Measurements from ENCODE around the gene ADPRS.

Gene ADPRS

DNA sequence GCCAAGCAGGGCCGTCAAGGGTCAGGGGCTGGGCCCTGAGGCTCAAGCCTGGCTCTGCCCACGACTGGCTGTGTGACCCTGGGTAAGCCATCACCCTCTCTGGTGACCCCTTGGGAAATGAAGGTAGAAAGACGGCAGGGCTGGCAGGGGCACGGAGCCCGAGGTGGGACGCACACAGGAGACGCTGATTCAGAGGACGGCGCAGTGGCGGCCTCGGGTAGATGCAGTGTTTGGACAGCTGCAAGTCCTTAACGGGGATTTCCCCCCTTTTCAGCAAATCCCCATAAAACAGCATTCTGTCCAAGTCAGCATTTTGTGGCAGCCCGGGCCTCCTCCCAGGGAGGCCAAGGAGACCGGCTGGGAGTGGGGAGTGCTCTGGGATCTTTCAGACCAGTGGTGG lies 19.6 kb downstream of the ADPRS start:
- DNase-seq, result no peak

DNA sequence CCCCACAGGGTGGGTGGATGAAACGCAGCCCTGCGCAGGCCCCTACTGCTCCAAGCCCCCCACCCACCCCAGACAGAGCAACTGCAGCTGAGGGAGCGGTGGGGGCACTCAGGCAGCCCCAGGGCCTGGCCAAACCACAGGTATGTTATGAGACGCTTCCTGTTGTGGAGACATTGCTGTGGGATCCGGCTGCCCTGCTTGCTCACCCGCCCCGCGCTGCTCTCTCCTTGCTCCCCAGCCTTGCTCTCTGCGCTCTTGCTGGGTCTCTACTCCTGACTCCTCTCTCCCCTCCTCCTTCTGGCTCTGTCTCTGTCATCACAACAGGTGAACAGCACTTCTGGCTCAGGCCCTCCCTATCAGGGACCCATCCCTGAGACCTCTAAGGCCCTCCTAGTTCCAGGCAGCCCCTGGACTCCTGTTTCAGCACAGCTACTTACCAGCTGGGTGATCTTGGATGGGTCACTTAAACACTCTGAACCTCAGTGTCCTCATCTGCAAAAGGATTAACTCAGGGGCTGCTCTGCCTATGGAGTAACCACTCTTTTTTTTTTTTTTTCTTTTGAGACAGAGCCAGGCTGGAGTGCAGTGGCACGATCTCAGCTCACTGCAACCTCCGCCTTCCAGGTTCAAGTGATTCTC lies 20.5 kb downstream of the ADPRS start:
- no peak for DNase-seq

DNA sequence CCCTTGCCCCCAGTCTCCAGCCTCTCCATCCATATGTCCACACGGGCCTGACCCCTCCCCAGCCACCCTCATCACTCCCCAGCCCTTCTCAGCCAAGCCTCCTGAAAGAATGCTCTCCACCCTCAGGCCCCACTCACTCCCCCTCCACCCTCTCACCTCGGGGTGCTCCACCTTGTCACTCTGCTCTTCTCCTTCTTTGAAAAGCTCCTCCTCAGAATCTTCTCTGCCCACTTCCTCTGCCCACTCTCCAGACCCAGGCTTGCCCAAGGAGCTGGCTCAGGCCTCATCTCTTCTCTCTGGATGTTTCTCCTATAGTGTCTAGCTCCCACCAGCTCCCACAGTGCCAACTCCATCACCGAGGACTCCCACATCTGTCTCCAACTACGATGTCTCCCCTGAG lies 22.5 kb downstream of the ADPRS start:
- DNase-seq, result no peak

DNA sequence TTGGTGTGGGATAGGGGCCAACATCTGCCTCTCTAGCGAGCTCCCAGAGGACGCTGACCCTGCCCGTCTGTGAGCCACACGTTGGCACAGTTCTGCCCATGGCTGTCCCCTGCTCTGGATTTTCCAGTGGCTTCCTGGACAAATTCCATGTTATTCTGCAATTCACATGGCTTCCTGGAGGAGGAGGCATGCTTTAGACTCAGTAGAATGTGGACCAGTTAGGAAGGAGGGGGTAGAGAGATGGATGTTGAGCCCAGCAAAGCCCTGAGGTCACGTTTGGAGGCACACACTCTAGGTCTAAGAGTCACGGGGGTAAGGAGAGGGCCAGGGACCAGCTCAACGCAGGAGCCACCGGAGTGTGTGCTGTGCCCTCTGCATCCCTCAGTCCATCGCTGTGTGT lies 24.1 kb downstream of the ADPRS start:
- no peak for DNase-seq

DNA sequence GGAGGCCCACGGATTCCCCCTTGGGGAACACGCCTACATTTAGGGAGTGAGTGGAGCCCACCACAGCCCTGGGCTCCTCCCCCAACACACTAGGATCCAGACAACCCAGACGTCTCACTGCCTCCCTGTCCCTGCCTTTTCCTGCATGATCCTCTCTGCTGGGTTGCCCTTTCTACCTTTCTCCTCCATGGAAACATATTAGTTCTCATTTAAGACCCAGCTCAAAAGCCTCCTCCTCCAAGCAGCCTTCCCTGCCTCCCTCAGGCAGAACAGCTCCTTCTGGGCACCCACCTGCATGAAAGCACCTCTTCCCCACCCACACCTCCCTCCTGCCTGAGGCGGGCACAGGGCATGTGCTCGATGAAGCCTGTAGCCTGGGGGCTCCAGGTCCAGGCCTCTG lies 25.7 kb downstream of the ADPRS start:
- no peak for DNase-seq

DNA sequence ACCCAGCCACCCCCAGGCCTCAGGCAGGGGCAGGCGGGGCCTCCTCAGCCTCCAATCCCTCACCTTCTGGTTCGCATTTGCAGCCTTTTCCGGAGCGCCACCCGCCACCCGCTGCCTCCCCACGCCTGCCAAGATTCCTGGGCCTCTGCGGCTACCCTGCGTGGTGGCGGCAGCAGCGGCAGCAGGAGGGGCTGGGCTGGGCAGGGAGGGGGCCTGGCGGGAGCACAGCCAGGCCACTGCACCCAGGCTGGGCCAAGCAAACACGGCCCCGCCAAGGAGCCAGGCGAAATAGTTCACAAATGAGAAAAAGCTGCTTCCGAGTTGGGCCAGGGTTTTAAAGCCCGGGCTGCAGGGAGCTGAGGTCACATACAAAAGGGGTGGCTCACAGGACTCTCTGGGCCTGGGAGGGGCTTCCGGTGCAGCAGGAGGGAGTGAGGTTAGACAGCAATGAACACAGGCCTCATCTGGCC lies 26.5 kb downstream of the ADPRS start:
- DNase-seq, result peak in 10 of 14 donors; percentile 16 to 86 (median 37)

DNA sequence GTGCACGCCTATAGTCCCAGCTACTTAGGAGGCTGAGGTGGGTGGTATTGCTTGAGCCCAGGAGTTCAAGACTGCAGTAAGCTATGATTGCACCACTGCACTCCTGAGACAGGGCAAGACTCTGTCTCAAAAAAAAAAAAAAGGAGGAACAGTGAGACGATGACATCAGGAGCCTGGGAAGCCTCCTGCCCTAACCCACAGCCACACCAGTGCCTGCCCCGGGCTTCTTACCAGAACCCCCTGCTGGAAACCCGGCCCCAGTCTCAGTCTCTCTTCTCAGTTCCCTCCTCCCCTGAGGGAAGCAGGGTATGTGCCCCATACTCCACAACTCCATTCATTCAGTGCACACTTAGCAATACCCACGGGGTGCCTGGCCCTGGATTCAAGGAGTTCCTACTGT lies 27.2 kb downstream of the ADPRS start:
- DNase-seq, result no peak

DNA sequence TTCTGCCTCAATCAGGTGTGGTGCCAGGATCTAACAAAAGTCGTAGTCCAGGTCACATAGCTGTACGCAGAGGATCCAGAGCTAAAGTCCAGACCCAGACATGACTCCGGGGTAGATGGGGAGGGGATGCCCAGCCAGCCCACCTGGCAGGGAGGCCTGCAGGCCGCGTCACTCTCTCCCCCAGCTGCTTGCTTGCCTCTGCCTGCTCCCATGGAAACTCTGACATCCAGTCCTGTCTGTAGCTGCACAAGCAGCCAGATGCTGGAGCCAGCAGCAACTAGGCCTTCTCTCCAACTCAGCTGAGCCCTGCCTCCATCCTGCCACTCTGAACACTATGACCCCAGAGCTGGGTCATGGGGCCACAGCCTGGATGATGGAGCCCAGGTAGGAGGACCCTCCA lies 28.2 kb downstream of the ADPRS start:
- peak in 3 of 14 donors; percentile 15 to 19 (median 16) for DNase-seq

DNA sequence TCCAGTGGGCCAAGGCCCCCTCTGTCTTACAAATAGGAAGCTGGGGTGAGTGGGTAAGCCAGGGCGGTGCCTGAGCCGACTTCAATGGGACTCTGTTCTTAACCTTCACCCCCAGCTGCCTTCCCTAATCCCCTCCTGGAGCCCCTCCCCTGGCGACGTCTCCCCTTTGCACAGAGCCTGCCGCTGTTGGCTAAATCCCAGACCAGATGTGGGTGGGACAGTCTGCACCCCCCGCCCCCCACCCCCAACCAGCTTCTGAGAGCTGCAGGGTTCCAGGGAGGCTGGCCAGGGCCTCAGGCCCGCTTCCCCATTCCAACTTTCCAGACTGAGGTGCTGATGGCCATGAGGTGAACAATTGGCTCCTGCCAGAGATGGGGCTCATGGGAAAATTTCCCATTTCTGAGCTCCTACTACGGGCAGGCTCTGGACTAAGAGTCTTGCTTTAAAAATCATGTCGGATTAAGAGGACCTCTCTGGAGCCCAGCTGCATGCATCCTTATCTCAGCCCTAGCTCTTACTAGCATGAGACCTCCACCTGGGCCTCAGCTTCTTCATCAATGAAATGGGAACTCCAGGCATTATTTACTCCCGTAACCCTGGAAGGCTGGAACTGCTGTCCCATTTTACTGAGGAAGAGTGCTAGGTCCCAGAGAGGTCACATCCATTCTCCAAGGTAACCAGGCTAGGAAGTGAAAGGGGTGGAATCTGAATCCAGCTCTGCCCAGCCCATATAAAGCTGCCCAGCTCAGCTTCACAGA lies 29.9 kb downstream of the ADPRS start:
- DNase-seq, result no peak

DNA sequence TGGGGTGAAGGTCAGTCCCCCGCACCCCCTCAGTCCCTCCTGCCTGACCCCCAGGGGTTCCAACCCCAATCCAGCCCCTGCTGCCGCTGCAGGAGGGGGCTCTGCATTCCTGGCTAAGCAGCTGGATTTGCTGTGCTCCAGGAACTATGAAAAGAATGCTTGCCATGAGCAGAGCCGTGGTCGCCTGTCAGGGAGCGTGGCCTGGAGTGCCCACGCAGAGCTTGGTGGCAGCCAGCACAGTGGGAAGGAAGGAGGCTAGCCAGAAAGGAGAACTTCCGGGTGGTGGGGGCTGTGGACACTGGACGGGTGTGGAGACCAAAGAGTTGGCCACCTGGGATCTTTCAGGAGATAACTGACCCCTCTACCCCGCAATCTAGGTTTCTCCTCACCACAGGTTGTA lies 30.8 kb downstream of the ADPRS start:
- DNase-seq, result no peak

DNA sequence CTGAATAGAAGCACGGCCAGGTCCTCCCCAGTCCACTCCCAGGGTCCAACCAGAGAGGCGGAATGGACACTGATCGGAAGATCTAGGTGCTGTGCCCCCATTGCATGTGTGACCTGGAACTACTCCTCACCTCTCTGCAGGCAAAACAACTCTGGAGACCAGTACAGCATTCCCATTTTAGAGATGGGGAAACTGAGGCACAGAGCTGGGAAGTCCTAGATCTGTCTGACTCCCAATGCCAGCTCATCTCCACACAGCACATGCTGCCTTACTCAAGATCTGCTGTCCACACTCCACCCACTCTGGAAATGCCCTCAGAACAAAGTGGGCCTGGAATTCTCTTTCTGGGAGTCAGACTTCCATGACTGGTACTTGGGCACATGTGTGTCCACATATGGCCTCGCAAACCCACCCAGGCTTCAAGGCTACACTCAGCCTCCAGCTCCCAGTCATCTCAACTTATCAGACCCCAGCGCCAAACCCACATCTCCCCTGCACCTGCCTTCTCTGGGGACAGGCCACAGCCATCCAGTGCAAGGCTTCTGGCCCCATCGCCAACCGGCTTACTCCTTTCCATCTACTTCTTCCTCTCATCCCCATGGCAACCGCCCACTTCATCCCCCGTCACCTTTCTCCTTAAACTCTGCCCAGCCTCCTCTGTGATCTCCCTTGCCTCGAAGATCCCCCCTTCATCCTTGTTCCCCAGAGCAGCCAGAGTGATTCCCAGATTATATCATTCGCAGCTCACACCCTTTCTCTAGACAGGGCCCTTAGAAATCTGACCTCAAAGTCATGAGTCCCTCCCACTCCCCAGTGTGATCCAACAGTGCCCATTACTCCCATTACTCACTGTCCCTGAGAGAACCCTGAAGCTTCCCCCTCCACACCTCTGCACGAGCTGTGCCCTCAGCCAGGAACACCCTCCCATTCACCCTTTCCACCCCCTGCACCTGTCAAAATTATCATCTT lies 33.7 kb downstream of the ADPRS start:
- no peak for DNase-seq

DNA sequence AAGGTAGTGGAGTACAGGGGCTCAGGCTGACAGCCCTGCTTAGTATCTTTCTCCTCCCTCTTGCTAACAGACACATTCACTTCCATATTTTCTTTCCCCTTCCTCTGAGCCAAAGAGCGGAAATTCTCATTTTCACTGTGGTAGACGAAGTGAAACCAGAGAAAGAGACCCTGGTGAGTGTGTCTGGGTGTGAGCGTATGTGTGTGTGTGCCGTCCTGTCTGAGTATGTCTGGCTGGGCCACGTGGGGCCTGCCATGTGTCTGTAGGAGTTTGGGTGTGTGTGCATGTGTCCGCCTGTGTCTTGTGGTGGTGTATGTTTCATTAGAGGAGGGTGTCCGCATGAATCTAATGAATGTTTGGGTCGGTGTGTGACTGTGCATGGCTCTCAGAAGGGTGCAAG lies 34.7 kb downstream of the ADPRS start:
- DNase-seq, result peak in 7 of 14 donors; percentile 19 to 43 (median 33)

DNA sequence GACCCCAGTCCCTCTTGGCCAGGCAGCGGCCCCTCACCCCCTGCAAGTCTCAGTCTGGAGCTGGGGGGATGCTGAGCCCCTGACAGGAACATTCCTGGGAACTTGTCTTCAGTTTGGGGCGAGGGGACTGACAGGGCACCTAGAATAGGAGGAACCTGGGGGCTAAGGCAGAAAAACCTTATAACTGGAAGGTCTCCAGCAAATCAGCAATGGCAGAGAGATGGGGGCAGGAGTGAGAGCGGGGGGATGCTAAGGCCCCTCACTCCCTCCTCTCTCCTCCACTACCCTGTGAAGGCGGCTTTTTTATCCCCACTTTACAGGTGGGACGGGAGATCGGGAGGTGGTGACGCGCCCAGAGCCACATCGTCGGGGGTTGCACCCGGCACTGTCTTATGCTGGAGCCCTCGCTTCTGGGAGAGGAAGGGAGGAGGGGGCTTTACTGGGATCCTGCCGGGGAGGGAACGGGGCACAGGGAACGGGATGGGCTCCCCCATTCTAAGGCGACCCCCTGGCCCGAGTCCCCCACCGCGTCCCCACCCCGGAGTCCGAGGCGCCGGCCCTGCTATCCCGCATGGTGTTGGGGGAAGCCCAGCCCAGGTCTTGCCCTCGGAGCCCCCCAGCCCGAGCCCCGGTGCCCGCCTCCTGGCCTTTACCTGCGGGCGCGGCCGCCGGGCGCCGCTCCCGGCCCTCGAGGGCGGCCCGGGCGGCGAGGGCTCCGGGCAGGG lies 35.9 kb downstream of the ADPRS start:
- no peak for DNase-seq

DNA sequence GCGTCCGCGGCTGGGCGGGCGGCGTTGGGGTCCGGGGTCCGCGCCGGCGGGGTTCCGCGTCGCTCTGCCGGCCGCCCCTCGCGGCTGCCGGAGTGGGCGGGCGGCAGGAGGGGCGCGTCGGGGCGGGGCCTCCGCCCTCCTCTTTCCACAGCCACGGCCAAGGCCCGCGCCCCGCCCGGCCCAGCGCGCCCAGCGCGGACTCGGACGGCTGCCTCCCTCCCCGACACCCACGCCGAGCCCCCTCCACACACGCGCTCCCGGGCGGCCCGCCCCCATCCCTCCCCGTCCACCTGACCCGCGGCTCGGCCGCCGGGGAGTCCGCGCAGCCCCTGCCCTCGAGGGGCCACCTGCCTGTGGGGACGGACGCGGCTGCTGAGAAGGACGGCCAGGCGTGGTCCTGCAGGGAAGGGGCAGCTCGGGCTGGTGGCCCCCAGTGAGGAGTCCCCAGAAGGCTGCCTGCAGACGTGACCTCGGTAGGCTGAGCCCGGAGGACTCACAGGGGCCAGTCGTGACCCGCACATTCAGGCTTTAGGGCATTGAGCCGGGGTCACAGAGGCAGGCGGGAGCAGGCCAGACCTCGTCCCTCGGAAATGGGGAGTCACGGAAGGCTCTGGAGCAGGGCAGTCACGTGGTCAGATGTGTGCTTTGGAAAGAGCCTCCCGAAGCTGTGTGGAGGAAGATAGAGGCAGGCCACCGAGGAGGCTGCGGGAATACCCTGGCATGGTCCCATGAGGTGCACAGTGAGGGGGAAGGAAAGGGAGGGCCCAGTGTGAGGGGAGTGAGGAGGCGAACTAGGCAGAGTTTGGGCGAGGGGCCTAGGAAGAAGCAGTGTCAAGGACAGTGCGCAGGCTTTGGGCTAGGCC lies 36.7 kb downstream of the ADPRS start, which contains the start of gene COL8A2:
Gene COL8A2 (minus strand): TSS at position 94 of the 863 bp plus-strand sequence. CDS start 24,980 bp downstream, outside the sequence.
- DNase-seq, result peak in 3 of 14 donors; percentile 17 to 30 (median 18)

DNA sequence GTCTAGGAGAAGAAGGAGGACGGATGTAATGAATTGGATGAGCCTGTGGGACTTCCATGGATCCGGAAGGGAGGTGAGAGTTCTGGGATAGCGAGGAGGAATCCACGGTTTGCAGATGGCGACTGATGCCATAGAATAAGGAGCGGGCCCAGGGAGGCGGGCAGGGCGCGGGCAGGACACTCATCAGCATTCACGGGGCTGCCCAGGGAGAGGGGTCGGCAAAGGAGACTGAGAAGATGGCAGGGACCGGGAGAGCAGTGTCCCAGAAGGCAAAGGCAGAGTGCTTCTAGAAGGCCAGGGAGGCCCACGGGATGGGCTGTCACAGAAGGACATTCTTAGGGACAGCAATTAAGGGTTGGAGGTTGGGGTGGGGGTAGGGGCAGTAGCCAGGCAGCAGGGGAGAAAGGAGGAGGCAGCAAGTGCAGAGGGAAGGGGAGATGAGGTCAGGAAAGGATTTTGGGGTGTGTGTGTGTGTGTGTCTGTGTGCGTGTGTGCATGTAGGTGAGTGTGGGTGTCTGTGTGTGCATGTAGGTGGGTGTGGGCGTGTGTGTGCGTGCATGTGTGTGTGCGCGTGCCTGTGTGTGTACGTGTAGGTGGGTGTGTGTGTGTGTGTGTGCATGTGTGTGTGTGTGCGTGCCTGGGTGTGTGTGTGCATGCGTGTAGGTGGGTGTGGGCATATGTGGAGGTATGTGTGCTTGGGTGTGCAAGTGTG lies 37.5 kb downstream of the ADPRS start:
- no peak for DNase-seq

DNA sequence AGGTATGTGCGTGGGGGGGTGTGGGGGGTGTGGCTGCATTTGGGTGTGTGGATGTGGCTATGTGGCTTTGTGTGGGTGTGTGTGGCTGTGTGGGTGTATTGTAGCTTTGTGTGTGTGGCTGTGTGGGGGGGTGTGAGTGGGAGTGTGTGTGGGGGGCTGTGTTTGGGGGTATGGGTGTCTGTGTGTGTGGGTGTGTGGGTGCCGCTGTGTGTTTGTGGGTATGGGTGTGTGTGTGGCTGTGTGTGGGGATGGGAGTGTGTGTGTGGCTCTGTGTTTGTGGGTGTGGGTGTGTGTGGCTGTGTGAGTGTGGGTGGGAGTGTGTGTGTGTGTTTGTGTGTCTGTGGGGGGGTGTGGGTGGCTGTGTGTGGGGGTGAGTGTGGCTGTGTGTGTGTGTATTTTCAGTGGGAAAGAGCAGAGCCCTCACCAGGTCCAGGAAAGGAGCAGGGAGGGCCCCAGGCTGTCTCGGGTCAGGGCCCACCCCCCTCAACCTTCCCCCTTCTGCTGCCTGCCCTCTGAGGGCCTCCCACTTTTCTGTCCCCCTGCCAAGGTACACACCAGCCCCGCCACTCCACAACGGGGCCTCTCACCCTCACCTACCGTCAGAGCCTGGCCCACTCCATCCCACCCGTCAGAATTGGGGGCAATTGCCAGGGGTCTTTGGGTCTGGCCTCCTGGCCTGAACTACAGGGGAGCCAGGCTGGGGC lies 38.3 kb downstream of the ADPRS start:
- no peak for DNase-seq

DNA sequence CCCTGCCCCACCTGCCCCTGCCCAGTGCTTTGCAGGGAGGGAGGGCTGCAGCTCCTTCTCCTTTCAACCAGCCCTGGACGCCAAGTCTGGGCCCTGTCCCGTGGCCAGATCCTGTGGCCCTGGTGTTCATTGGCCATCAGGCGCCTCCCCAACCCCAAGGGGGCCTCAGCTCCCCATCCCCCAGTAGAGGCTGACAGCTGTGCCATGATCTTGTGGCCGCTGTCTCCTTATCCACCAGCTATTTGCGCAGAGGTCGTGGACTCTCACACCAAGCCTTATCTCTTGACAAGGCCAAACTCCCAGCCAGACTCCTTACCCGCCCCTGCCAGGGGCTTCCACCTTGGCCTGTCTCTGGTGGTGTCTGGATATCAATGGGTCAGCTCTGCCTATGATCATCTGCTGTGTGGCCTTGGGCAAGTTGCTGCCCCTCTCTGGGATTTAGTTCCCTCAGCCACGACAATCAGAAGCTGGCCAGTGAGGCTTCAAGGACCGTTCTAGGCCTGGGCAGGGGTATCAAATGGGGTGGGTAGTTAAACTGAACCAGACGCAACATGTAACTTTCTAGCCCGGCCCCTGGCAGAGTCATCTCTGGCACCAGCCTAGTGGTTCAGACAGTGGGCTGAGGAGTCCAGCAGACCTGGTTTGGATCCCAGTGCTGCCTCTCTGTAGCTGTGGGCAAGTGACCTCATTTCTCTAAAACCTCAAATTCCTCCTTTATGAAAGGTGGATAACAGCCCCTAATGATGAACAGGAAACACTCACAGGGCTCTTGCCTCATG lies 39.6 kb downstream of the ADPRS start:
- no peak for DNase-seq

DNA sequence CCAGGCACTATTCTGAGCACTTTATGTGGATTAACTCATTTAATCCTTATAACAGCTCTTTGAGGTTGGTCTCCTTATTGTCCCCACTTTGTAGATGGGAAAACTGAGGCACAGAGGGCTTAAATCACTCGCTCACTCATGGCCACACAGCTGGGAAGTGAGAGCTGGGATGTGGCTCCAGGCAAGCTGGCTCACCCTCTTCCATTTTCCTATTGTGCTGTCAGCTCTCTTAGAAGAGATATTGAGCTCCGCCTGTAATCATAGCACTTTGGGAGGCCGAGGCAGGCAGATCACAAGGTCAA lies 40.2 kb downstream of the ADPRS start:
- no peak for DNase-seq

DNA sequence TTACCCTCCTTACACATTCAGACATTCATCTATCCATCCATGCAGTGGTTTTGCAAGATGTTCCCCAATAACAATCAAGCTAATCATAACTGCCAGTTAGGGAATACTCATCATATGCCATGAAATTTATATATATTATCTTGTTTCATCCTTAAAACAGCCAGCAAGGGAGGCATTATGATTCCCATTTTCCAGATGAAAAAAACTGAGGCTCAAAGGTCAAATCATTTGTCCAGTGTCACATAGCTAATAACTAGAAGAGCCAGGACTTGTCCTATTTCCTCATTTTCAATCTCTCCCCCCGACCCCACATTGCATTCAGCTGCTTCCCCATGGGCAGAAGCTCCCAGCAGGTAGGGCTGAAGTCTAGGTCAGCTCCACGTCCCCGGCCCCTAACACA lies 43.3 kb downstream of the ADPRS start:
- no peak for DNase-seq
